Activated CD4-positive, alpha-beta T cell treated with anti-CD3 and anti-CD28 coated beads, Interleukin-2, Interleukin-6, amounts not matched to agents 100 ng/mL and 50 ng/mL, durations not matched to agents 16 hours and 8 hours (primary cell): ENCODE results near the gene DMXL1.
"Not testable (repeated sequence)": the region's sequence is repeated elsewhere in the genome, so short reads cannot be mapped to it uniquely, and the experiment has no call there.

Experiments used
- DNase-seq: peaks from one replicate; pipeline ENCODE4 v3.0.0-alpha.2; 2020

Gene DMXL1

GRCh38 chr5:119218830-119219782 is 148.2 kb downstream of the DMXL1 start:
- DNase-seq: no peak

GRCh38 chr5:119220576-119221197 is 149.8 kb downstream of the DMXL1 start:
- no peak for DNase-seq

- DNase-seq: no peak
These were observed 150.4 kb downstream of the DMXL1 start for GRCh38 chr5:119221330-119221729.

GRCh38 chr5:119229950-119230349 is 159.1 kb downstream of the DMXL1 start:
- DNase-seq: no peak

GRCh38 chr5:119238265-119239118 is 167.6 kb downstream of the DMXL1 start:
- no peak for DNase-seq

GRCh38 chr5:119239119-119239417 is 168.2 kb downstream of the DMXL1 start:
- no peak for DNase-seq

- not testable (repeated sequence) for DNase-seq
These were observed 168.9 kb downstream of the DMXL1 start for GRCh38 chr5:119239826-119240225.

GRCh38 chr5:119243888-119244287 is 173.0 kb downstream of the DMXL1 start:
- DNase-seq: no peak

GRCh38 chr5:119250946-119251901 is 180.3 kb downstream of the DMXL1 start:
- DNase-seq: no peak

GRCh38 chr5:119255571-119256356 is 184.9 kb downstream of the DMXL1 start:
- DNase-seq: no peak

GRCh38 chr5:119257613-119258012 is 186.7 kb downstream of the DMXL1 start:
- DNase-seq: no peak

- no peak for DNase-seq
These were observed 192.8 kb downstream of the DMXL1 start for GRCh38 chr5:119263639-119264038.

- DNase-seq: no peak
These were observed 193.3 kb downstream of the DMXL1 start for GRCh38 chr5:119264186-119264585.

- DNase-seq: peak; percentile 87
These were observed 197.1 kb downstream of the DMXL1 start for GRCh38 chr5:119267958-119268386.

- peak; percentile 99 for DNase-seq
These were observed 197.6 kb downstream of the DMXL1 start for GRCh38 chr5:119268387-119269060.

GRCh38 chr5:119269061-119269944 is 198.4 kb downstream of the DMXL1 start:
- DNase-seq: peak; percentile 67

GRCh38 chr5:119270121-119270565 is 199.3 kb downstream of the DMXL1 start:
- no peak for DNase-seq

GRCh38 chr5:119270960-119271757 is 200.3 kb downstream of the DMXL1 start:
- no peak for DNase-seq
